ENCODE data around the gene TRHDE.
"Not testable (repeated sequence)": the region's sequence is repeated elsewhere in the genome, so short reads cannot be mapped to it uniquely, and the experiment has no call there.

The TRHDE gene

GRCh38 chr12:72453550-72453949 lies 181.4 kb downstream of the TRHDE start:
- FAIRE-seq = no peak

- FAIRE-seq = no peak
Observed at GRCh38 chr12:72464471-72464870, 192.3 kb downstream of the TRHDE start.

- FAIRE-seq = no peak
Observed at GRCh38 chr12:72465155-72465554, 193.0 kb downstream of the TRHDE start.

DNA sequence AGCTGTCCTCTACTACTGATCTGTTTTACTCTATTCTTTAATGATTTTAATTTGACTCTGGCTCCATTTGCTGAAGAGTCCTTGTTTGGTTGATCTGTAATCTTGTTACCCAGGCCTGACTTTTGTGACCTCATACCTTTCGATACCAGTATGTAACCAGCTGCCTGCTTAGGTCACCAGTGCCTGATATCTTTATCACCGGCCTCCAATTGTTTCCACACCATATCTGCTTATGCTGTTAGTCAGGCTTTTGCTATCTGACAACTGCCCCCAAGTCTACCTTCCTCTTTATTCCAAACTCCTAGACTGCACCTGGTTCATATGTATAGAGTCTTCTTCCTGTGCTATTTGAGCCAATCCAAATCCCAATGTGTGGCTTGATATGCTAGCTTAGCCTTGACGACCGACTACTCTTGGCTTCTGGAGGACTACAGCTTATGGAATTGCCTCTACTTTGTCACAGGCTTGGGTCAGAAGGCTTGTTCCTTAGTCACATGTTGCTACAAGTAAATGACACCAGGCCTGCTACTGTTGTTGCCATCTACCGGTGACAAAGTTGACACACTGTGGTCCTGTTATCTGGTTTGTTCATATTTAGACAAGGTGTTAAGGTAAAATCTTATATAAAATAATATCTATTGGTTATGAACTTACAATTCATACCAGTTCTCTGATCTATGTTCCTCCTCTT lies 193.9 kb downstream of the TRHDE start:
- FAIRE-seq = no peak

DNA sequence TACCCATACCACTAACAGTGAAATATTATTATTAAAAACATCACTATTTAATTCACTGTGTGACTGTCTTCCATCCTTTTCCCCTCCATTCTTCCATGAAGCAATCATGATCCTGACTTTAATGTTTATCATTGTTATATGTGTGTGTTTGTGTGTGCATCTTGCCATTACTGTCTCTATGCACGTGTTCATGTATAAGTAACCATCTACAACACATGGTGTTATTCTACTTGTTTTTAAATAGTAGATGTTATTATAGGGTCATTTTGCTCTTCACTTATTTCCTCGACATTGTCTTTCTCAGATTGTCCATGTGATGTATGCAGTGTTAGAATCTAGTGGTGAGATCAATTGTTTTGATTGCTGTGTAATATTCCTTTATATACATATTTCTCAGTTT lies 195.8 kb downstream of the TRHDE start:
- FAIRE-seq = no peak

GRCh38 chr12:72468505-72468904 lies 196.3 kb downstream of the TRHDE start:
- FAIRE-seq = no peak

- no peak for FAIRE-seq
Observed at GRCh38 chr12:72471806-72472205, 199.6 kb downstream of the TRHDE start.

DNA sequence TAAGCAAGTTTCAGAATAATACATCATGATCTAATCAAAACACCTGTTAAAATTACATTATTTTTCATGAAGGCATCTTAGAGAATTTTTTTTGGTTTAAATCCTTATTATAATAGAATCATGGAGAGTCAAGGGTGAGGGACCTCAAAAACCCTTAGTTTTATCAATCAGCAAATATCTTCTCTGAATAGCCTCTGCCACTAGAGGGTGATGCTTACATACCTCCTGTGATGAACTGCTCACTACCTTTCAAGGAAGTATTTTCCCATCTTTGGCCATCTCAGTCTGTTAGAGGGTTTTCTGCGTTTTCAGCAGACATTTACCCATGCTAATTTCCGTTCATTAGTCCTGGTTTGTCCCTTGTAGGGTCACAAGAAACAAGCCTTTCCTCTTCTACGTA lies 200.2 kb downstream of the TRHDE start:
- FAIRE-seq = peak; percentile 56

DNA sequence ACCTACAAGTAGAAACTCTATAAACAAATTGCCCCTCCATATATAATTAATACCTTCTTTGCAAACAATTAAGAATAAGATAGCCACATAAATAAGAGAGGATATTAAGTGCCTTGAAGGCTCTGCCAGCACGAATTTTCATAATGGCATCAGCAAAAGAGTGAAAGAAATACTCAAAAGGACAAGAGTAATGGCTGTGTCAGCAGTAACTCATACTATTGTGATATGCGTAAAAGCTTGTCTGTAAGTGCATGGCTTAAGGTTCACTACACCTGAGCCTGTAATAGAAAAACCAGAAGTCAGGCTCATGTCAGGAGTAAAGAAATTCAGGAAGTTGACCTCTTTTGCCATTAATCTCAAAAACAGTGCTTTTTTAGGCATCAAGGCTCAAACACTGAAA lies 204.1 kb downstream of the TRHDE start:
- FAIRE-seq = no peak

- FAIRE-seq = no peak
Observed at GRCh38 chr12:72485017-72485701, 213.0 kb downstream of the TRHDE start.

DNA sequence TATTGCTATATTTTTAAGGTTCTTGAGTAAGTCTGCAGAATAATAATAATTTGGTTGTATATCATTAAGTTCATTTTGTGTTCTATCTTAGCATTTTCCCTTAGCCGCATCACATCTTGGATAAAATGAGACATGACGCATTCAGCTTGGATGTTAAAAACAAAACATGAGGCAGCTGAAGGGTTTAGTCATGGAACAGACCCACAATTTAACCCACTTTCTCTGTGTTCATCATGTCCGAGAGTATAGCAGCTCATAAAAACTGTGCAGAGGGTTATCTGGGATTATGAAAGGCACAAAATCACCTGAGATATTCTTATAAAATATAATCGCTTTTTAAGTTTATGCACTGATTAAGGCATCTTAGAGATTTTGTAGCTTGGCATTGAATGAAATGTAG lies 219.3 kb downstream of the TRHDE start:
- FAIRE-seq = no peak

GRCh38 chr12:72493407-72493806 lies 221.2 kb downstream of the TRHDE start:
- no peak for FAIRE-seq

DNA sequence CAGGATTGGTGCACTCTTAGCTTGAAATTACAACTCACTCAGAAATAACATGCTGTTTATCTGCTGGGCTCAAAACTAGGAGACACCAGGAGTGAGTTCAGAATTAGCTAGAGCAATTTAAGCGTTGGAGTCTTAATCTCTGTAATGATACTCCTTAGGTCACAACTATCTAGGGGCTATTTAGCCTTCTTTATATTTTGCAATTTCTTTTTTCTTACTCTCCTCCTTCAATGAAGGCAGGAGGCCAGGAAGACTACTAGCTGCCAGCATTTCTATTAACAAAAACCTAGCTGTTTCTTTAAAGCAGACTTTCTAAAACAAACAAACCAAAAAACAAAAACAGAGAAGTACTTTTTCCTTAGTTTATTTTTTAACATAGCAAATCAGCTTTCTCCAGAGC lies 226.2 kb downstream of the TRHDE start:
- no peak for FAIRE-seq

DNA sequence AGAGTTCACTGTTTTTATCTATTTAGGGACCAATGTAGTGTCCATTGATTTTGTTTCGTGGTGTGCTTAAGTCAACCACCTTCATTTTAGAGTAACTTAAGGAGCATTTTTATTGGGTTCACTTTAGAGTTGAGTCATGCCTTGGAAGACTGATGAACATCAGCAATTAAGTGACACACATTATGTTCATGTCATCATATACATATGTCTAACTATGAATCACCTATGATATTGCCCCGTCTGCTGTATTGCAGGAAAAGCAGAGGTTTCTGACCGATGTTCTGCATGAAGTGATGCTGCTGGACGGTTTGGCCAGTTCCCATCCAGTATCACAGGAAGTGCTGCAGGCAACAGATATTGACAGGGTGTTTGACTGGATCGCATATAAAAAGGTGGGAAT lies 227.1 kb downstream of the TRHDE start:
- no peak for FAIRE-seq

- FAIRE-seq = no peak
Observed at GRCh38 chr12:72502546-72502945, 230.4 kb downstream of the TRHDE start.

DNA sequence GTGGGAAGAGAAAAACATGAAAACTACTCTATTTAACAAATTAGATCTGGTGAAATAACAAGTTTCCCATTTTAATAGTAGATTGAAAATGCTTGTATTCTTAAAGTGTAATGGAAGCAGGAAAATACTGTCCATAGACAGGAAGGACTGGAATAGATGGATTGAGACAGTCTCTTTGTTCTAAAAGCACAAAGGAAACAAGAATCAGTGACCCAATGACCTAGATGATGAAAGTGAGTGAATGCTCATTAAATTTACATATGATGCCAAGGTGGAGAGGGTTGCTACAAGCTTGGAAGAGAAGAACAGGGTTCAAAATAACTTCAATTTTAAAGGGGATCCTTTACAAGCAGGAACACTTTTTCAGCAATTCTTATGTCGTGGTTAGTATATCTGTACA lies 233.1 kb downstream of the TRHDE start:
- FAIRE-seq = no peak

DNA sequence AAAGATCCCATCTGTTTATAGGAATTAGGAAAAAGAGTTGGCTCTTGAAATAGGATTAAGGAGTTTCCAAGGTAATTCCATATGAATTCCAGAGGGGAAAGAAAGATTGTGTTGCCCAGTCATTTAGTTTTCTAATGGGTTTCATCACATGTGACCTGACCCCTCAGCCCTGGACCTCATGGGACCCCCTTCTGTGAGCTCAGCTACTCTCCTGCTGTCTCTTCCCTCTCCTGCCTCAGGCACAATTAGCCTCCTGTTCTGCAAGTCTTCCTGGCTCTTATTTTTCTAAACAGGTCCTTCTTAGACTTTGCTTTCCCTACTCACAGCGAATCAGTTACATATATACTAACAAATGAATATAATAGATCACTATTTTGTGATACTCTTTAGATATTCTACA lies 237.7 kb downstream of the TRHDE start:
- FAIRE-seq = no peak

GRCh38 chr12:72510772-72511171 lies 238.6 kb downstream of the TRHDE start:
- FAIRE-seq = no peak

- FAIRE-seq = peak; percentile 68
Observed at GRCh38 chr12:72511498-72511897, 239.3 kb downstream of the TRHDE start.

- no peak for FAIRE-seq
Observed at GRCh38 chr12:72511906-72512305, 239.7 kb downstream of the TRHDE start.

DNA sequence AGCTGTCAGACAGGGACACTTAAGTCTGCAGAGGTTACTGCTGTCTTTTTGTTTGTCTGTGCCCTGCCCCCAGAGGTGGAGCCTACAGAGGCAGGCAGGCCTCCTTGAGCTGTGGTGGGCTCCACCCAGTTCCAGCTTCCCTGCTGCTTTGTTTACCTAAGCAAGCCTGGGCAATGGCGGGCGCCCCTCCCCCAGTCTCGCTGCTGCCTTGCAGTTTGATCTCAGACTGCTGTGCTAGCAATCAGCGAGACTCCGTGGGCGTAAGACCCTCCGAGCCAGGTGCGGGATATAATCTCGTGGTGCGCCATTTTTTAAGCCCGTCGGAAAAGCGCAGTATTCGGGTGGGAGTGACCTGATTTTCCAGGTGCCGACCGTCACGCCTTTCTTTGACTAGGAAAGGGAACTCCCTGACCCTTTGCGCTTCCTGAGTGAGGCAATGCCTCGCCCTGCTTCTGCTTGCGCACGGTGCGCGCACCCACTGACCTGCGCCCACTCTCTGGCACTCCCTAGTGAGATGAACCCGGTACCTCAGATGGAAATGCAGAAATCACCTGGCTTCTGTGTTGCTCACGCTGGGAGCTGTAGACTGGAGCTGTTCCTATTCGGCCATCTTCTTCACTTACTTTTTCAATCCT lies 248.0 kb downstream of the TRHDE start:
- not testable (repeated sequence) for FAIRE-seq

GRCh38 chr12:72521326-72521725 lies 249.2 kb downstream of the TRHDE start:
- FAIRE-seq = no peak

DNA sequence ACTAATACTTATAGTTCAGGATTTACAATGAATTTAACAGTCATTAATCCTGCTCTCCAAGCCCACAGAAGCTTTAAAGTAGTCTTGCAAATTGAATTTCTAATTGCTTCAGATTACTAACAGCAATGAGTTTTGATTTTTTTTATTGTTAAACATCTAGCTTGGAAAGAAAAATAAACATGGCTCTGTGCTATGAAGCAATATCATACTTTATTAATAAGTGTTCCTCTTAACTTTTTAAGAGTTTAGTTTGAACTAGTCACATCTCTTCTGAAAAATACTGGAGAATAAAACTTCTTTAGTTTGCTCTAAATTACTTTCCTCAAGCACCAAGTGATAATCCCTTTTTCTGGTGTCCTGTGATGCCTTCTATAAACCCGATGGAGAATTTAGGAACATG lies 250.2 kb downstream of the TRHDE start:
- FAIRE-seq = no peak

DNA sequence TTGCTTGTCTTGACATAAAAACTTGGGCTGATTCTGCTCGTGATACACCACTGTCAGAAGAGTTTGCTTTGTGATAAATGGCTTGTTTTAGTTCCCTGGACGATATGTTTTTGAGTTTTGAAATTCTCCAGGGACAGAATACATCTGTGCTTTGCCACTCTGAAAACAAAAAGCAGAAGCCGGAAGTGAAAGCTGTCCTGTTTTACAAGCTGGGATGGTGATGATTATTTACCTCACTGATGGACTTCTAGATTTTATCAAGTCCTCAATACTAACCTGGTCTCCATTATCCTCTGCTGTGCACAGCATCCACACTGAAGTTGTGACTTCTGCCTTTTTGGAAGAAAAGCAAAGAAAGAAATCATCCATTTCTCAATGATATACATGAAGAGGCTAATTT lies 251.6 kb downstream of the TRHDE start:
- FAIRE-seq = no peak

Measured in islet of Langerhans (tissue), 1 donor.